ENCODE results near the gene IFRD2. TPM values are rescaled to one million over a fixed set of nuclear protein-coding genes. Genes with fewer than 3 reads are reported as not detected.

The IFRD2 gene
- total and polyA plus RNA-seq, 10 donors, result 40.2 to 76.7 (median 56.3) TPM

GRCh38 chr3:50298836-50299637 lies 6.8 kb upstream of the IFRD2 start, which contains the start of the genes HYAL3 and NAA80:
TSS of gene HYAL3 (minus strand) at chr3:50299405. CDS start at chr3:50295602, 3,803 bp downstream.
TSS of gene NAA80 (minus strand) at chr3:50299405. CDS start at chr3:50297463, 1,942 bp downstream.
- Histone ChIP-seq H3K4me1 (peaks cover 18 to 65% (median 42%) of the 10 kb centered on the region in 6 donors), H3K9me3 (no peaks in the 10 kb centered on the region), H3K36me3 (peaks cover 0 to 10% (median 0%) of the 10 kb centered on the region in 6 donors), H3K4me3 (peak within 1 kb of the TSS; percentile 47 to 90 (median 60)), H3K27ac (peak within 1 kb of the TSS; percentile 84 to 98 (median 94)), H3K27me3 (replicated peaks in 1 of 7) (no peaks in the 10 kb centered on the region)
- DNase-seq, result peak; percentile 100
- intact Hi-C loops (cut with DNase I; ENCODE audit: low total_unique reads), result no loop called here
- WGBS, 5 donors, result 0 to 1% (median 0%) methylated on average over 21 to 61 of the region's 61 CpGs
- peak; percentile 38 to 80 (median 70) for TF ChIP-seq CTCF (IDR thresholded peaks at IDR 0.05 in 8 of 11, conservative IDR thresholded peaks at IDR 0.05 in 3 of 11)
- peak; percentile 69 to 91 (median 72) for TF ChIP-seq POLR2A (IDR thresholded peaks at IDR 0.05)
- peak; percentile 97 to 99 (median 98) for TF ChIP-seq POLR2AphosphoS5 (IDR thresholded peaks at IDR 0.05)

GRCh38 chr3:50297896-50298725 lies 5.9 kb upstream of the IFRD2 start:
- H3K4me1 ChIP-seq, result peaks cover 19 to 60% (median 41%) of the 10 kb centered on the region in 6 donors
- peak; percentile 87 for DNase-seq
- H3K36me3 ChIP-seq, result peaks cover 0 to 10% (median 0%) of the 10 kb centered on the region in 6 donors
- TF ChIP-seq CTCF (IDR thresholded peaks at IDR 0.05 in 8 of 11, conservative IDR thresholded peaks at IDR 0.05 in 3 of 11), result no peak
- no peak for TF ChIP-seq POLR2A (IDR thresholded peaks at IDR 0.05)
- TF ChIP-seq POLR2AphosphoS5 (IDR thresholded peaks at IDR 0.05), result no peak
- H3K9me3 ChIP-seq, result no peaks in the 10 kb centered on the region
- 22 to 42% (median 32%) methylated on average over 9 of the region's 9 CpGs for WGBS, 5 donors
- H3K27ac ChIP-seq, result peak overlapping the region; percentile 84 to 98 (median 94)
- H3K27me3 ChIP-seq (replicated peaks in 1 of 7), result no peaks in the 10 kb centered on the region
- intact Hi-C loops (cut with DNase I; ENCODE audit: low total_unique reads), result no loop called here
- peak overlapping the region; percentile 47 to 90 (median 60) for H3K4me3 ChIP-seq

- intact Hi-C loops (cut with DNase I; ENCODE audit: low total_unique reads), result no loop called here
- no peaks in the 10 kb centered on the region for H3K27me3 ChIP-seq (replicated peaks in 1 of 7)
- TF ChIP-seq CTCF (IDR thresholded peaks at IDR 0.05 in 8 of 11, conservative IDR thresholded peaks at IDR 0.05 in 3 of 11) (no peak), POLR2AphosphoS5 (IDR thresholded peaks at IDR 0.05) (no peak), POLR2A (IDR thresholded peaks at IDR 0.05) (no peak)
- peaks cover 0 to 10% (median 0%) of the 10 kb centered on the region in 6 donors for H3K36me3 ChIP-seq
- H3K9me3 ChIP-seq, result no peaks in the 10 kb centered on the region
- DNase-seq, result peak; percentile 81
- 80 to 93% (median 85%) methylated on average over 1 to 2 of the region's 2 CpGs; no CpG with 5 or more reads in 1 of the 5 donors for WGBS, 5 donors
- peak overlapping the region in 1 of 8 donors; percentile 90 for H3K4me3 ChIP-seq
- H3K4me1 ChIP-seq, result peaks cover 23 to 61% (median 44%) of the 10 kb centered on the region in 6 donors
- peak overlapping the region in 4 of 8 donors; percentile 90 to 98 (median 96) for H3K27ac ChIP-seq
Observed at GRCh38 chr3:50297384-50297775, 5.2 kb upstream of the IFRD2 start.

Measured in spleen (tissue), 11 donors.